Tibial nerve (tissue), 3 donors: ENCODE results near the gene USP20.

ENCODE experiments used
- CTCF ChIP-seq, 5 experiments: fragments of 200-600 bp in 3 of 5; fragments of 450-650 bp in 2 of 5; sonication (generic) in 3 of 5; IDR thresholded peaks; one replicate each; pipeline ENCODE4 v1.5.1; 2016 to 2019; ENCODE audit warnings: antibody characterized with exemption in 5 of 5, mild to moderate bottlenecking in 3 of 5, moderate library complexity in 2 of 5
- POLR2A ChIP-seq, 2 donors: fragments of 450-650 bp; IDR thresholded peaks; one replicate each; pipeline ENCODE4 v1.6.1; 2017; ENCODE audit warnings: antibody characterized with exemption in 2 of 2, mild to moderate bottlenecking in 2 of 2, moderate library complexity in 2 of 2

- TF ChIP-seq CTCF (IDR thresholded peaks at IDR 0.05) (no peak), POLR2A (IDR thresholded peaks at IDR 0.05) (no peak)
Observed at GRCh38 chr9:129828969-129829368, 6.3 kb upstream of the USP20 start.
